Effector CD4-positive, alpha-beta T cell (primary cell): Measurements from ENCODE around the gene PRMT1.

Experiments
- DNase-seq: peaks from one replicate; pipeline ENCODE4 v3.0.0-alpha.2; 2020

Gene PRMT1

GRCh38 chr19:49672131-49672919 is 4.7 kb upstream of the PRMT1 start:
- DNase-seq = peak; percentile 71

- DNase-seq = no peak
Observed at GRCh38 chr19:49676136-49676783, 811 bp upstream of the PRMT1 start.

- DNase-seq = peak; percentile 96
Observed at GRCh38 chr19:49676784-49677230, 264 bp upstream of the PRMT1 start.

- peak; percentile 75 for DNase-seq
Observed at GRCh38 chr19:49677901-49678674, 1.0 kb downstream of the PRMT1 start.

- DNase-seq = no peak
Observed at GRCh38 chr19:49678985-49679770, 2.1 kb downstream of the PRMT1 start.

- no peak for DNase-seq
Observed at GRCh38 chr19:49679771-49680413, 2.8 kb downstream of the PRMT1 start.

- DNase-seq = peak; percentile 93
Observed at GRCh38 chr19:49680421-49681351, 3.6 kb downstream of the PRMT1 start.

- DNase-seq = no peak
Observed at GRCh38 chr19:49681830-49682229, 4.8 kb downstream of the PRMT1 start.

- no peak for DNase-seq
Observed at GRCh38 chr19:49682274-49682673, 5.2 kb downstream of the PRMT1 start.

- DNase-seq = no peak
Observed at GRCh38 chr19:49683814-49684250, 6.8 kb downstream of the PRMT1 start.

GRCh38 chr19:49684251-49684982 is 7.3 kb downstream of the PRMT1 start:
- no peak for DNase-seq

GRCh38 chr19:49684983-49685553 is 8.0 kb downstream of the PRMT1 start:
- no peak for DNase-seq

GRCh38 chr19:49685845-49686332 is 8.8 kb downstream of the PRMT1 start:
- no peak for DNase-seq

GRCh38 chr19:49686503-49687088 is 9.5 kb downstream of the PRMT1 start:
- no peak for DNase-seq

GRCh38 chr19:49687150-49687549 is 10.1 kb downstream of the PRMT1 start:
- DNase-seq = no peak

- DNase-seq = no peak
Observed at GRCh38 chr19:49687566-49688316, 10.7 kb downstream of the PRMT1 start.

GRCh38 chr19:49688531-49689132 is 11.6 kb downstream of the PRMT1 start:
- no peak for DNase-seq
